ENCODE measurements around the gene EPS8. TPM values are rescaled to one million over a fixed set of nuclear protein-coding genes. Genes with fewer than 3 reads are reported as not detected.

EPS8 gene
- total RNA-seq, 1 donor from 2014 or later: 22.0 TPM

GRCh38 chr12:15800278-15800677, 11.1 kb upstream of the EPS8 start:
- DNase-seq (ENCODE audit: extremely low read depth, low read depth, low spot score): no peak

GRCh38 chr12:15797818-15798217, 8.6 kb upstream of the EPS8 start:
- DNase-seq (ENCODE audit: extremely low read depth, low read depth, low spot score): no peak

GRCh38 chr12:15796493-15797141, 7.4 kb upstream of the EPS8 start:
- DNase-seq (ENCODE audit: extremely low read depth, low read depth, low spot score): no peak

DNA sequence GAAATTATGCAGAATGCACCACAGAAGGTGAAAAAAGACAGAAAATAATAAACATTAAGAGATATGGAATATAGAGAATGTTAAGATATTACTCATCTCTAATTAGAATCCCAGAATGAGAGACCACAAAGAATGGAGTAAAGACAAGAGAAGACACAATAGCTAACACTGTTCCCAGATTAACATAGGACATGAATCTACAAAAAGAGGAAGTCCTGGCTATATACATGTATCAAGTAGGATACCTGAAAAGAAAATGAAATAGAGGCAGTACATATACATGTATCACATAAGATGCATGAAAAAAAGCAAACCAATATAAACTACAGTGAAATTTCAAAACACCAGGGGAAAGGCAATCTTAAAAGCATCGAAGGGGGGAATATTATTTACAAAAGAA, 5.6 kb upstream of the EPS8 start:
- DNase-seq (ENCODE audit: extremely low read depth, low read depth, low spot score): no peak

- DNase-seq (ENCODE audit: extremely low read depth, low read depth, low spot score): no peak
Observed at GRCh38 chr12:15794196-15794595, 5.0 kb upstream of the EPS8 start.

DNA sequence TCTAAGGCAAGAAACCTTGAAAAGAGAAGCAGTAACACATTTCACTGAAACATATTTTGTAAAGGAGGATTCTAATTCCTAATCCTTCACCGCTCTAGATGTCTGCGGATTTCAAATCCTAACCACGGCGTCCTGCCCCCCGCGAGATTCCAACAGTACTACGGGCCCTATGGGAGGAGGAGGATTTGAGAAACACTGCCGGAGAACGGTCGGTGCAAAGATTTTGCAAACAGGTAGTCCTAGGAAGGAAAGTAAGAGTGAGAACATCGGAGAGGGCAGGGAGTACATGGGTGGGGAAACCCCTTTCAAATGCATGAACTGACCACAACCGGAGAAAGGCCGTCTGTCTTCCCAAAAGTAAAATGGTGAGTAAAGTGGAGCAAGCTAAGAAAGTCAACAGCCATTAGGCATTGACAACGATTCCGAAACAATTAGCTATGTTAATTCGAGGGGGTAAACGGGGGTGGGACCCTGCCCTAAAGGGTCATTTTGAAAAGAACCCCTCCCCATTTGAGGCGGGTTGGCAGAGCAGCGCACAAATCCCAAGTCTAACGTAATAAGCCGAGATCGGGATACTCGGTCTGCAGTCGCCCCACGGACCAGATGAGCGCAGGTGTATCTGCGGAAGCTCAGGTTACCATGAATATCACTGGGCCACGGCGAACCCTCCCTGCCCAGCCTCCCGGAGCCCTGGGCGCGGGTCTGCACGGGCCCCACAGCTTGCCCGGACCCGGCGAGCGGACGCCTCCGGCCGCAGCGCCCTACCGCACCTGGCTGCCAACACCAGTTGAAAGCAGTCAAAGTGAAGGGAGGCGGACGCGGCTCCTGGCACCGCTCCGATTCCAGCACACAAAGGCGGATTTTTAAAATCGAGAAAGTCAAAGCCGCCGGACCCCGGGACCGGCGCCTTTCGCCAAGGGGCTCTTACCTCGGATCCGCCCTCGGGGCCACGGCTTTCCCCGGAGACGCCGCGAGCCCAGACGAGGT, 662 bp downstream of the EPS8 start:
- DNase-seq (ENCODE audit: extremely low read depth, low read depth, low spot score): no peak

- DNase-seq (ENCODE audit: extremely low read depth, low read depth, low spot score): no peak
Observed at GRCh38 chr12:15787778-15788177, 1.4 kb downstream of the EPS8 start.

- no peak for DNase-seq (ENCODE audit: extremely low read depth, low read depth, low spot score)
Observed at GRCh38 chr12:15786772-15787171, 2.4 kb downstream of the EPS8 start.

DNA sequence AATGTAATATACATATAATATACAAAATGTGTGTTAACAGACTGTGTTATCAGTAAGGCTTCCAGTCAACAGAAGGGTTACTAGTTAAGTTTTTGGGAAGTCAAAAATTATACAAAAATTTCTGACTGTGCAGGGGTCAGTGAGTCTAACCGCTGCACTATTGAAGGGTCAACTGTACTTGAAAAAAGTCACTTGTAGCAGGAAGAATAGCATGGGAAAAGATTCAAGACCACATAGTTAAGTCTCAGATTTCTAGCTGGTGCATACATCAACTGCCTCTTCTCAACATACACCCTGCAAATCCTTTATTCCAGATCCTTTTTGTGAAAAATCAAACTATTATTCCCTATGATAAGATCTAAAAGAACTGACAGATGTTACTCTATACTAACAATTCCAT, 5.9 kb downstream of the EPS8 start:
- DNase-seq (ENCODE audit: extremely low read depth, low read depth, low spot score): no peak

DNA sequence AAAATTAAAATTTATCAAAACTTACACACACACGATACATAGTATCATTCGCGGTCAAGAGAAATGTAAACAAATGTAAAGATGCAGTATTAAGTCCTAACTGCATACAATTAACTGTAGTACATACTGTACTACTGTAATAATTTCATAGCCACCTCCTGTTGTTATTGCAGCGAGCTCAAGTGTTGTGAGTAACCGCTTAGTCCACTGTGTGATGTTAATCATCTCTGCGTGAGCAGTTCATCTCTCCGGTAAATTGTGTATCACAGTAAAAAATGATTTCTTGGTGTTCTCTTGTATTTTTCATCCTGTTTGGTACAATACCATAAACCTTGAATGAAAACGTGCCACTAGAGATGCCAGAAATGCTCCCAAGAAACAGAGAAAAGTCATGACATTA, 6.5 kb downstream of the EPS8 start:
- no peak for DNase-seq (ENCODE audit: extremely low read depth, low read depth, low spot score)

DNA sequence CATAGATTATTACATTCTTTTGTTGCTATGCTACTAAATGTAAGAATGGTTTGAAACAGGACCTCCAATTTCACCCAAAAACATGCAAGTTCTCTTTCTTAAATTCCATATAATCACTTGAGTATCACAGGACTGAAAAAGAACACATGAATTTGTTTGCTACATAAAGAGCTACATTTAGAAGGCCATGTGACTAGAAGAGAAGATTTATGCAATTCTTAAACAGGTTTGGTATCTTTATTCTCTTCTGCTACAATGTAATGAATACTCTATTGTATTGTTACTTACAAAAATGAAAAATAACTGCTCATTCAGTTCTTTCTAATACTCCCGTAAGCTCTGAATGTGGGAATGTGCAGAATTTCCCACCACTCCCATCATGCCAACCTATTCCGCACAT, 9.3 kb downstream of the EPS8 start:
- DNase-seq (ENCODE audit: extremely low read depth, low read depth, low spot score): no peak

DNA sequence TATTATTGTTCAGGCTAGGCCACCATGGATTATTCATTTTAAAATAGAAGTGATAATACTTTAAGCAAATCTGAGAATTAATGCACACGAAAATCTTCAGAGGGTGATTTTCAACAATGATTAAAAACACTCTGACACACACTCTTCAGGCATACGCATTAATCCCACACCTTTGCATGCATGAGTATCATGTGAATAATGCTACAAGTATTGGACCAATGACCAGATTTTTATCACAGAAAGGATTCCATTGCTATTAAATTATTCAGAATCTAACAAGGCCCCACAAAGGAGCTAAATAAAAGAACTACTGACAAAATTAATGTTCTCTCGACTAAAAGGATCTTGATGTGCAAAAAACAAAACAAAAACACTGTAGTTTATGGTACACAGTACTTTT, 11.1 kb downstream of the EPS8 start:
- no peak for DNase-seq (ENCODE audit: extremely low read depth, low read depth, low spot score)

DNA sequence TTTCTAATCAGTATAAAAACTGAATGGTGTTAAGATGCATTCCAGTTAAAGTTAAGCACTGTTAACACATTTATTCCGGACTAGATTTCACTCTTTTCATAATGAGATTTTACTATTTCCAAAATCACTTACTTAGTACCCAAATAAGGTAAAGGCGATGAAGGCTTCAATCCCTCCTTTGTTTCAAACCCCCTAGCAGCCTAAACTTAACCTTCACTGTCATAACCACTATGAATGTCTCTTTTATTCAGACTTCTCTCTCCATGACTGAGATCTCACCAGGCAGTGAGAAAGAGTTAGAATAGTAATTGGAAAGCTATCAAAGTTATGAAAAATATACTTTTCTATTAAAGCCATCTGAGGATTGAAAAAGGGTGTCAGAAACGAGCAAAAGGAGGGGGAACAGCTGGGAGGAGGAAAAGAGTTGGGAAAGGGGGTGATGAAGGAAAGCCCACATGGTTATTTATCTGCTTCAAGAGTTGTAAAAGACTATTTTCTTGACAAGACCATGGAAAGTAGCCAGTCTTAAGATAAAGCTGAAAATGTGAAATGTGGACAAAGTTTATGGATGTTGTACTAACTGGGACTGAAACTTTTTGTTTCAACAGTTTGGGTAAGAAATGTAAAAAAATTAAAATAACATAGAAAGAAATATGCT, 11.7 kb downstream of the EPS8 start:
- DNase-seq (ENCODE audit: extremely low read depth, low read depth, low spot score): no peak

DNA sequence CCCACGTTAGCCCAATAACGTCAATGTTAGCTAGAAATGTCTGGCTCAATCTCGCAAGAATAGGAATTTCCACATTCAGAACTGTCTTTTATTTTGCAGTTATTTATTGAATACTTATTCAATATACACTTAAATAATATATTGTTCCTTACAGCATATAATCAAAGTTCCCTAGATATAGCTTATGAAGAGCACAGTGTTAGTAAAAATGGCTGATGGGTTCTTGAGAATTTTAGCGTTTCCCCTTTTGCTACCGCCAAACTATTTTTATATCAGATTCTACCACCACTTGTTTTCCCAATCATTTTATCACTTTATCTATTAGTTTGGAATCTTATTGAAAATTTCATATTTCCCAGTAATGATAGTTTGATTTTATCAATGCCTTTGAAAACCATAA, 12.7 kb downstream of the EPS8 start:
- DNase-seq (ENCODE audit: extremely low read depth, low read depth, low spot score): no peak

DNA sequence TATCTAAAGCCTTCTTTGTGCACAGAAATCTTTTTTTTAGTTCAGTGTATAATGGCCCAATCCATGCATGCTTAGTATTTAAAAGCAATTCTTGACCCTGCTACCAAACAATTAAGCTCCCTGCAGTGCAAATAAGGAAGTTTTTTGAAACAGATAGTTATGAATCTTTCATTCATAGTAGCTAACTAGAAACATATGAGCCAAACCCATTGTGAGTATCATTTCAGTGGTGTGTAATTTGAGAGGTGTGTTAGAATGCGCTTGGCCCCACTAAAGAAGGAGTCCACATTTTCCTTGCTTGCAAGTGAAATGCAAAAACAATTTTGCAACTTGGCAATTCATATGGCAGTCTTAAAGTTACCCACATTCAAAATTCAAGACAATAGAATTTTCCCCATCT, 14.4 kb downstream of the EPS8 start:
- no peak for DNase-seq (ENCODE audit: extremely low read depth, low read depth, low spot score)

GRCh38 chr12:15772405-15773018, 16.7 kb downstream of the EPS8 start:
- no peak for DNase-seq (ENCODE audit: extremely low read depth, low read depth, low spot score)

DNA sequence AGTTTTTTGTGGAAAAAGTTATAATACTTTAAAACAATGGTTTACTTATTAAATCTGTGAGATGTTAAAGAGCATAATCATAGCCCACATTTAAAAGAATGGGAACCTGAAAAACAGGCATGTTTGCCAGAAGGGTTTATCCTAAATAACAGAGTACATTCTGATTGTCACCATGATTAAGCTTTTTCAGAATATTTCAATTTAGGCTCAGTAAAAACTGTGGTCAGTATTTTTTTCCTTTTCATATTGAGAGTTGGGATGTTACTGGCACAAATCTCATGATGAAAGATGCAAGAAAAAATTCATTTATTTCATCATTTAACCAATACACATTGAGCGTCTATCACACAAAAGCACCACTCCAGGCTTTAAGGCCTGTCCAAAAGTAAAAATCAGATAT, 18.6 kb downstream of the EPS8 start:
- DNase-seq (ENCODE audit: extremely low read depth, low read depth, low spot score): no peak

- DNase-seq (ENCODE audit: extremely low read depth, low read depth, low spot score): no peak
Observed at GRCh38 chr12:15770021-15770420, 19.2 kb downstream of the EPS8 start.

DNA sequence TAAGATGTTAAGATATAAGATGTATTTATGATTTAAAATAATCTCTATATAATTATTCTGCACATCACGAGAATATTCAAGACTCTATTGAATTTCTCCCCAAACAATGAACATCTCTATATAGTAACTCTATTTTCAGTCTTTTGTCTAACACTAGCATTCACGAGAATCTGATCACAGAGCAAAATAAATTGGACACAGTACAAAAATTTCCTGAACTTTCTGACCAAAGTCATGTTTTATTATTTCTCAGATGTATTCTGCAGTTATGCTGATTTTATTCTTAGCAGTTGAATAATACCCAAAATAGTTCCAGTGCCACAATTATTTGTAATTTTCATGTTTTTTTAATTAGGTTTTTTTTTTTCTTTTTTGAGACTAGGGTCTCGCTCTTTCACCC, 19.6 kb downstream of the EPS8 start:
- DNase-seq (ENCODE audit: extremely low read depth, low read depth, low spot score): no peak

- DNase-seq (ENCODE audit: extremely low read depth, low read depth, low spot score): no peak
Observed at GRCh38 chr12:15767301-15767700, 21.9 kb downstream of the EPS8 start.

- no peak for DNase-seq (ENCODE audit: extremely low read depth, low read depth, low spot score)
Observed at GRCh38 chr12:15763328-15763727, 25.9 kb downstream of the EPS8 start.
